ENCODE measurements around the gene CDIP1.

Gene CDIP1

DNA sequence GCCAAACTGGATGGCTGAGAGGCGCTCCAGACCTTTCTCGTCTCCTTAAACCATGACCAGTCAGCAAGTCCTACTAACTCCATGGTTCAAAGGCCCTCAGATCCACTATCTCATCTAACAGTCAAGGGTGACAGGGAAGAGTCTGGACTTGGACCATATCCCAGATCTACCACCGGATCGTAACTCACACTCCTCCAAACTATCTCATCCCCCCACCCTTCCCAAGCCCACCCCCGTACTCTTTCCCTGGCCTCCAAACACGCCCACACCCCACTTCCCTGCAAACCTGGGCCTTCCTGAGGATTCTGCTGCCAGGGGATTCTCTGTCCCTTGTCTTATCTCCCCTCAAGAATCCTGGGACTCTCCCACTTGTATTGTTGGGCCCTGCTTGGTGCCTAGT lies 5.1 kb downstream of the CDIP1 start:
- H3K4me3 ChIP-seq (ENCODE audit: low read length): no peak overlapping the region

DNA sequence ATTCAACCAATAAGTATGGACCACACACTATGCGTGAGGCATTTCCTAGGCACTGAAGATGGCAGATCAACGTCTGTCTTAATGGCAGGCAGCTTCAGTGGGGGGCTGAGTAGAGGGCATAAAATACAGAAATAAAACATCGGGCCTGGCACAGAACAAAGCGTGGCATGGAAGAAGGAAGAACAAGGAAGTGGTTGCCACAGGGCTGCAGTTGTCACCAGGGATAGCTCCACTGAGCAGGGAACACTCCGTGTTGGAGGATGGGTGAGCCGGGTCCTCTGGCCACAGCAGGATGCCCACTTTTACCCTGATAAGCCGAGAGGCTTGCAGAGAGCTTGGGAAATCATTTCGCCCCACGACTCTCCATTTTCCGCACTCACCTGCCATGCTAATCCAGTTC lies 6.3 kb downstream of the CDIP1 start:
- no peak for DNase-seq (ENCODE audit: low read depth)
- H3K4me3 ChIP-seq (ENCODE audit: low read length): no peak overlapping the region
- TF ChIP-seq, protein P1, sequence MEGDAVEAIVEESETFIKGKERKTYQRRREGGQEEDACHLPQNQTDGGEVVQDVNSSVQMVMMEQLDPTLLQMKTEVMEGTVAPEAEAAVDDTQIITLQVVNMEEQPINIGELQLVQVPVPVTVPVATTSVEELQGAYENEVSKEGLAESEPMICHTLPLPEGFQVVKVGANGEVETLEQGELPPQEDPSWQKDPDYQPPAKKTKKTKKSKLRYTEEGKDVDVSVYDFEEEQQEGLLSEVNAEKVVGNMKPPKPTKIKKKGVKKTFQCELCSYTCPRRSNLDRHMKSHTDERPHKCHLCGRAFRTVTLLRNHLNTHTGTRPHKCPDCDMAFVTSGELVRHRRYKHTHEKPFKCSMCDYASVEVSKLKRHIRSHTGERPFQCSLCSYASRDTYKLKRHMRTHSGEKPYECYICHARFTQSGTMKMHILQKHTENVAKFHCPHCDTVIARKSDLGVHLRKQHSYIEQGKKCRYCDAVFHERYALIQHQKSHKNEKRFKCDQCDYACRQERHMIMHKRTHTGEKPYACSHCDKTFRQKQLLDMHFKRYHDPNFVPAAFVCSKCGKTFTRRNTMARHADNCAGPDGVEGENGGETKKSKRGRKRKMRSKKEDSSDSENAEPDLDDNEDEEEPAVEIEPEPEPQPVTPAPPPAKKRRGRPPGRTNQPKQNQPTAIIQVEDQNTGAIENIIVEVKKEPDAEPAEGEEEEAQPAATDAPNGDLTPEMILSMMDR (conservative IDR thresholded peaks at IDR 0.05; ENCODE audit: low read length): no peak

More for the DNA sequence above, 5.1 kb downstream of the CDIP1 start:
- TF ChIP-seq, protein P1 (conservative IDR thresholded peaks at IDR 0.05; ENCODE audit: low read length): no peak
- DNase-seq (ENCODE audit: low read depth): no peak

- H3K4me3 ChIP-seq (ENCODE audit: low read length): no peak overlapping the region
- DNase-seq (ENCODE audit: low read depth): no peak
- TF ChIP-seq, protein P1 (conservative IDR thresholded peaks at IDR 0.05; ENCODE audit: low read length): no peak
Observed at GRCh38 chr16:4531811-4532210, 6.8 kb downstream of the CDIP1 start.

- no peak for DNase-seq (ENCODE audit: low read depth)
- no peak overlapping the region for H3K4me3 ChIP-seq (ENCODE audit: low read length)
- TF ChIP-seq, protein P1 (conservative IDR thresholded peaks at IDR 0.05; ENCODE audit: low read length): no peak
Observed at GRCh38 chr16:4529085-4530060, 9.2 kb downstream of the CDIP1 start.

DNA sequence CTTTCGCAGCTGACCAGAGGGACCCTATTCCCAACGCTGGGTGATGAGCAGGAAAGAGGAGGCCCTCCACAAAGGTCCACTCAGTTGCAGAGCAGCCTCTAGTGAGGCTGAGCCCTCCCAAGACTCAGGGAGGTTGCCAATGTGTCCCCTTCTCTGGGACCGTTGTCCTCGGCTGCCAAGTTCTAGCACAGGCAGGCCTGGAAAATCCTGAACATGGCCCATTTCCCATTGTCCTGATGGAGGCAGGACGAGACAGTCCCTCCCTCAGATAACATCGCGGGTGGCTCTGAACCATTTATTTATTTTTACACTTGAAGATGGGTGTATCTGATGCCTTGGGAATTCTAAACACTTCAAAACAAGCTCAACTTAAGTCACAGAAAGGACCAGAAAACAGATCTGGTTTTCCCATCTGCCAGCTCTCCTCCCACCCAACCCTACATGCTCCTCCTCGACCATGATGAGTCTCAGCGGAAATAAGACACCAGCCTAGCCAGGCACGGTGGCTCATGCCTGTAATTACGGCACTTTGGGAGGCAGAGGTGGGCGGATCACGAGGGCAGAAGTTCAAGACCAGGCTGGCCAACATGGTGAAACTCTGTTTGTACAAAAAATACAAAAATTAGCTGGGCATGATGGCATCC lies 12.8 kb downstream of the CDIP1 start:
- DNase-seq (ENCODE audit: low read depth): no peak
- no peak overlapping the region for H3K4me3 ChIP-seq (ENCODE audit: low read length)
- TF ChIP-seq, protein P1 (conservative IDR thresholded peaks at IDR 0.05; ENCODE audit: low read length): no peak

- TF ChIP-seq, protein P1 (conservative IDR thresholded peaks at IDR 0.05; ENCODE audit: low read length): no peak
- DNase-seq (ENCODE audit: low read depth): no peak
- no peak overlapping the region for H3K4me3 ChIP-seq (ENCODE audit: low read length)
Observed at GRCh38 chr16:4525069-4525468, 13.5 kb downstream of the CDIP1 start.

Measured in AG10803 (cell line).